Thyroid gland (tissue), 4 donors: ENCODE results near the gene ARSI. TPM values are rescaled to one million over a fixed set of nuclear protein-coding genes. Genes with fewer than 3 reads are reported as not detected.

Experiments
- DNase-seq, 2 donors: peaks; one replicate each; pipeline ENCODE4 v3.0.0-alpha.2; 2019
- H3K27ac ChIP-seq, 3 donors: fragments of 200-600 bp; sonication (generic); 1 replicate in 2 of 3; 2 replicates in 1 of 3; pipeline ENCODE4 v1.5.1; 2016 to 2019; ENCODE audit warnings: mild to moderate bottlenecking in 1 of 3, moderate library complexity in 1 of 3
- H3K27me3 ChIP-seq: fragments of 200-600 bp; sonication (generic); one replicate; pipeline ENCODE4 v1.5.1; 2019
- H3K36me3 ChIP-seq, 2 donors: fragments of 200-600 bp; sonication (generic); one replicate each; pipeline ENCODE4 v1.5.1; 2016 to 2019
- H3K4me1 ChIP-seq, 2 donors: fragments of 200-600 bp; sonication (generic); one replicate each; pipeline ENCODE4 v1.5.1; 2017 to 2019
- H3K4me3 ChIP-seq, 3 donors: fragments of 200-600 bp; sonication (generic); replicated peaks in 1 of 3; 1 replicate in 2 of 3; 2 replicates in 1 of 3; pipeline ENCODE4 v1.5.1; 2016; ENCODE audit warnings: mild to moderate bottlenecking in 1 of 3
- H3K9me3 ChIP-seq: fragments of 200-600 bp; sonication (generic); one replicate; pipeline ENCODE4 v1.5.1; 2017
- CTCF ChIP-seq, 6 experiments: fragments of 200-600 bp in 3 of 6; fragments of 450-650 bp in 3 of 6; sonication (generic) in 3 of 6; IDR thresholded peaks; one replicate each; pipeline ENCODE4 v1.5.1; 2016 to 2019; ENCODE audit warnings: antibody characterized with exemption in 6 of 6, mild to moderate bottlenecking in 2 of 6, inconsistent platforms in 1 of 6, moderate library complexity in 1 of 6
- POLR2A ChIP-seq, 2 donors: fragments of 450-650 bp; IDR thresholded peaks; one replicate each; pipeline ENCODE4 v1.6.1; 2017; ENCODE audit warnings: antibody characterized with exemption in 2 of 2, mild to moderate bottlenecking in 2 of 2, moderate library complexity in 1 of 2
- WGBS, 2 donors: methylation state at CpG; one replicate each; pipeline ENCODE4 v1.1.5; 2017; 5-methylcytosine and 5-hydroxymethylcytosine counted together
- intact Hi-C: fragments of 100-400 bp; cut with DNase I; formaldehyde crosslinking; loops from one replicate; pipeline ENCODE4 v1.15.1; 2023
- total RNA-seq, 4 donors: library from RNA; depleted of rRNA; stranded (reverse); fragments of >200 nt; gene quantifications; one replicate each; pipeline ENCODE4 v1.2.3, GENCODE V29; 2016

Gene ARSI
- total RNA-seq, 4 donors from 2014 or later = 0.22 to 0.67 TPM; not detected in 2

- no peaks in the 10 kb centered on the region for H3K9me3 ChIP-seq
- H3K27me3 ChIP-seq = no peaks in the 10 kb centered on the region
- TF ChIP-seq POLR2A (IDR thresholded peaks at IDR 0.05) = no peak
- no peak for TF ChIP-seq CTCF (IDR thresholded peaks at IDR 0.05)
- no peaks in the 10 kb centered on the region for H3K36me3 ChIP-seq
- DNase-seq = no peak
- H3K4me3 ChIP-seq = no peak overlapping the region
- intact Hi-C loops = no loop called here
- peaks cover 5 to 8% of the 10 kb centered on the region in 2 donors for H3K4me1 ChIP-seq
- 93% methylated on average over 6 of the region's 6 CpGs for WGBS, 2 donors
- H3K27ac ChIP-seq = no peak overlapping the region
Measured at GRCh38 chr5:150319484-150319790, 16.7 kb upstream of the ARSI start.

GRCh38 chr5:150318613-150319483 is 16.1 kb upstream of the ARSI start:
- intact Hi-C loops = no loop called here
- WGBS, 2 donors = 60 to 68% methylated on average over 8 to 9 of the region's 9 CpGs
- Histone ChIP-seq H3K27ac (no peak overlapping the region), H3K4me1 (peaks cover 5 to 8% of the 10 kb centered on the region in 2 donors), H3K27me3 (no peaks in the 10 kb centered on the region), H3K36me3 (no peaks in the 10 kb centered on the region), H3K9me3 (no peaks in the 10 kb centered on the region), H3K4me3 (no peak overlapping the region)
- DNase-seq = no peak
- TF ChIP-seq CTCF (IDR thresholded peaks at IDR 0.05) (no peak), POLR2A (IDR thresholded peaks at IDR 0.05) (no peak)

GRCh38 chr5:150317048-150318003 is 14.6 kb upstream of the ARSI start:
- no peak overlapping the region for H3K27ac ChIP-seq
- intact Hi-C loops = no loop called here
- DNase-seq = no peak

GRCh38 chr5:150316320-150316719 is 13.6 kb upstream of the ARSI start:
- no peaks in the 10 kb centered on the region for H3K9me3 ChIP-seq
- no peak overlapping the region for H3K27ac ChIP-seq
- DNase-seq = no peak
- intact Hi-C loops = no loop called here
- WGBS, 2 donors = 77 to 95% methylated on average over 3 of the region's 3 CpGs
- peaks cover 5 to 8% of the 10 kb centered on the region in 2 donors for H3K4me1 ChIP-seq
- no peak overlapping the region for H3K4me3 ChIP-seq
- no peaks in the 10 kb centered on the region for H3K27me3 ChIP-seq
- no peaks in the 10 kb centered on the region for H3K36me3 ChIP-seq
- TF ChIP-seq POLR2A (IDR thresholded peaks at IDR 0.05) (no peak), CTCF (IDR thresholded peaks at IDR 0.05) (no peak)

More at GRCh38 chr5:150317048-150318003, 14.6 kb upstream of the ARSI start:
- TF ChIP-seq POLR2A (IDR thresholded peaks at IDR 0.05) (no peak), CTCF (IDR thresholded peaks at IDR 0.05) (no peak)
- H3K27me3 ChIP-seq = no peaks in the 10 kb centered on the region
- no peaks in the 10 kb centered on the region for H3K9me3 ChIP-seq
- H3K4me3 ChIP-seq = no peak overlapping the region
- H3K4me1 ChIP-seq = peaks cover 5 to 8% of the 10 kb centered on the region in 2 donors
- H3K36me3 ChIP-seq = no peaks in the 10 kb centered on the region
- WGBS, 2 donors = 80 to 87% methylated on average over 11 of the region's 11 CpGs
